ENCODE measurements around the gene ARRDC3. TPM values are rescaled to one million over a fixed set of nuclear protein-coding genes. Genes with fewer than 3 reads are reported as not detected.
"Not testable (repeated sequence)": the region's sequence is repeated elsewhere in the genome, so short reads cannot be mapped to it uniquely, and the experiment has no call there.

Gene ARRDC3
- total RNA-seq, 1 experiment from 2014 or later: 2.8 TPM

DNA sequence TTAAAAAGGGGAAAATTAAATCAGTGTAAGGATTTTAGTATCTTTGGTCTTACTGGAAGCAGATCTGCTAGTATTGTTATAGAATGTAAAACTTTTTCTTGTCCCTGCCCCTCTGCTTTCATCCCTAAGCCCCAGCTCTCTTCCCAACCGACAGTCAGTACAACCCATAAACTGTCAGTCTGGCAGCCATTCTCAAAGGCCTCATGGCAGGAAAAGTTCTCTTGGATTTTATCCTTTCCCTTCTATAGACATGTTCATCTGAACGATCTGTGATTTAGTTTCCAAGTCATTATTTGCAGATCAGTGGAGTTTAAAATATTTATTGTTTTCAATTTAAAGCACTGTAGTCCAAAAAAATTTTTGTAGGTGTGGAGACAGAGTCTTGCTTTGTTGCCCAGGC is 39.2 kb downstream of the ARRDC3 start:
- peaks cover 6 to 18% (median 14%) of the 10 kb centered on the region in 3 experiments for H3K36me3 Mint-ChIP-seq (ENCODE audit: insufficient read depth in 1 of 3, low read depth in 3 of 3)
- Histone ChIP-seq H3K18ac (ENCODE audit: insufficient read length, low read depth, low read length) (no peak overlapping the region), H3T11ph (ENCODE audit: low read length) (no peak overlapping the region), H2BK120ac (ENCODE audit: low read depth, low read length, poor library complexity, severe bottlenecking) (no peak overlapping the region), H2AK5ac (ENCODE audit: insufficient read length, low read length) (no peak overlapping the region), H3K4me2 (ENCODE audit: insufficient read depth, insufficient read length, low read length) (no peak overlapping the region), H3K9ac (ENCODE audit: extremely low read depth, insufficient read length, low read length) (no peak overlapping the region), H3K79me2 (ENCODE audit: insufficient read depth, low read length) (no peaks in the 10 kb centered on the region), H4K91ac (ENCODE audit: insufficient read length, low read depth, low read length) (no peak overlapping the region), H3K14ac (ENCODE audit: insufficient read depth, low read length) (no peak overlapping the region), H3K79me1 (ENCODE audit: insufficient read depth, low read depth, low read length, poor library complexity, severe bottlenecking) (no peaks in the 10 kb centered on the region), H3K23ac (ENCODE audit: insufficient read length, low read depth, low read length) (no peak overlapping the region), H2BK12ac (ENCODE audit: insufficient read length, low read depth, low read length) (no peak overlapping the region), H3K4me1 (ENCODE audit: insufficient read depth, low read length) (peaks cover 4% of the 10 kb centered on the region; the same call in 1 of the 2 replicates), H2BK5ac (ENCODE audit: insufficient read length, low read length) (no peak overlapping the region), H4K5ac (ENCODE audit: insufficient read length, low read depth, low read length) (no peak overlapping the region), H4K8ac (replicated peaks; ENCODE audit: insufficient read length, low read depth, low read length) (no peak overlapping the region), H2AFZ (ENCODE audit: low read length) (no peak overlapping the region), H3K4ac (ENCODE audit: low read depth, low read length) (no peak overlapping the region), H2BK20ac (ENCODE audit: low read depth, low read length, poor library complexity, severe bottlenecking) (no peak overlapping the region), H3K27ac (ENCODE audit: insufficient read length, low read depth, low read length) (no peak overlapping the region), H4K20me1 (ENCODE audit: control insufficient read depth, insufficient read depth, insufficient read length) (no peaks in the 10 kb centered on the region), H3K56ac (ENCODE audit: insufficient read length, low read depth, low read length) (no peak overlapping the region), H2BK15ac (ENCODE audit: low read depth, low read length) (no peak overlapping the region), H3K23me2 (ENCODE audit: insufficient read length, low read depth, low read length, poor library complexity, severe bottlenecking) (no peaks in the 10 kb centered on the region), H3K9me3 (ENCODE audit: control insufficient read depth, low read depth, low read length) (no peaks in the 10 kb centered on the region), H3K27me3 (ENCODE audit: insufficient read depth, low read length) (no peaks in the 10 kb centered on the region)
- no peak overlapping the region for H3K4me3 Mint-ChIP-seq
- TF ChIP-seq, protein P1, sequence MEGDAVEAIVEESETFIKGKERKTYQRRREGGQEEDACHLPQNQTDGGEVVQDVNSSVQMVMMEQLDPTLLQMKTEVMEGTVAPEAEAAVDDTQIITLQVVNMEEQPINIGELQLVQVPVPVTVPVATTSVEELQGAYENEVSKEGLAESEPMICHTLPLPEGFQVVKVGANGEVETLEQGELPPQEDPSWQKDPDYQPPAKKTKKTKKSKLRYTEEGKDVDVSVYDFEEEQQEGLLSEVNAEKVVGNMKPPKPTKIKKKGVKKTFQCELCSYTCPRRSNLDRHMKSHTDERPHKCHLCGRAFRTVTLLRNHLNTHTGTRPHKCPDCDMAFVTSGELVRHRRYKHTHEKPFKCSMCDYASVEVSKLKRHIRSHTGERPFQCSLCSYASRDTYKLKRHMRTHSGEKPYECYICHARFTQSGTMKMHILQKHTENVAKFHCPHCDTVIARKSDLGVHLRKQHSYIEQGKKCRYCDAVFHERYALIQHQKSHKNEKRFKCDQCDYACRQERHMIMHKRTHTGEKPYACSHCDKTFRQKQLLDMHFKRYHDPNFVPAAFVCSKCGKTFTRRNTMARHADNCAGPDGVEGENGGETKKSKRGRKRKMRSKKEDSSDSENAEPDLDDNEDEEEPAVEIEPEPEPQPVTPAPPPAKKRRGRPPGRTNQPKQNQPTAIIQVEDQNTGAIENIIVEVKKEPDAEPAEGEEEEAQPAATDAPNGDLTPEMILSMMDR (conservative IDR thresholded peaks at IDR 0.05): no peak
- no peaks in the 10 kb centered on the region for H3K27me3 Mint-ChIP-seq (ENCODE audit: low read depth)
- WGBS (ENCODE audit: extremely low coverage, insufficient read length, low lambda C conversion rate): no CpG with 5 or more reads among the region's 2 CpGs
- DNase-seq: no peak
- no peak overlapping the region for H3K27ac Mint-ChIP-seq
- peaks cover 19 to 21% of the 10 kb centered on the region in 2 experiments for H3K4me1 Mint-ChIP-seq
- peaks cover 16 to 26% of the 10 kb centered on the region in 2 experiments; a peak in 4 of 5 replicates for H3K9me3 Mint-ChIP-seq

DNA sequence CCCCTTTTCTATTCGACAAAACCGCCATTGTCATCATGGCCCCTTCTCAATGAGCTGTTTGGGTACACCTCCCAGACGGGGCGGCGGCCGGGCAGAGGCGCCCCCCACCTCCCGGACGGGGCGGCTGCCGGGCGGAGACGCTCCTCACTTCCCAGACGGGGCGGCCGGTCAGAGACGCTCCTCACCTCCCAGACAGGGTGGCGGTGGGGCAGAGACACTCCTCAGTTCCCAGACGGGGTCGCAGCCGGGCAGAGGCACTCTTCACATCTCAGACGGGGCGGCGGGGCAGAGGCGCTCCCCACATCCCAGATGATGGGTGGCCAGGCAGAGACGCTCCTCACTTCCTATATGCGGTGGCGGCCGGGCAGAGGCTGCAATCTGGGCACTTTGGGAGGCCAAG is 40.2 kb downstream of the ARRDC3 start:
- not testable (repeated sequence) for H2BK120ac ChIP-seq (ENCODE audit: low read depth, low read length, poor library complexity, severe bottlenecking); H3K27me3 Mint-ChIP-seq (ENCODE audit: low read depth); H3K27ac ChIP-seq (ENCODE audit: insufficient read length, low read depth, low read length); H4K20me1 ChIP-seq (ENCODE audit: control insufficient read depth, insufficient read depth, insufficient read length); H2BK20ac ChIP-seq (ENCODE audit: low read depth, low read length, poor library complexity, severe bottlenecking); H3K9ac ChIP-seq (ENCODE audit: extremely low read depth, insufficient read length, low read length); H3K79me1 ChIP-seq (ENCODE audit: insufficient read depth, low read depth, low read length, poor library complexity, severe bottlenecking); H3K23ac ChIP-seq (ENCODE audit: insufficient read length, low read depth, low read length); H3K9me3 ChIP-seq (ENCODE audit: control insufficient read depth, low read depth, low read length); H3K4me3 Mint-ChIP-seq; H2BK5ac ChIP-seq (ENCODE audit: insufficient read length, low read length); H3K56ac ChIP-seq (ENCODE audit: insufficient read length, low read depth, low read length); H3T11ph ChIP-seq (ENCODE audit: low read length); H3K18ac ChIP-seq (ENCODE audit: insufficient read length, low read depth, low read length); H4K91ac ChIP-seq (ENCODE audit: insufficient read length, low read depth, low read length); H2BK12ac ChIP-seq (ENCODE audit: insufficient read length, low read depth, low read length); H3K79me2 ChIP-seq (ENCODE audit: insufficient read depth, low read length); DNase-seq; H3K27ac Mint-ChIP-seq; H3K4ac ChIP-seq (ENCODE audit: low read depth, low read length); H3K27me3 ChIP-seq (ENCODE audit: insufficient read depth, low read length); H3K4me2 ChIP-seq (ENCODE audit: insufficient read depth, insufficient read length, low read length); H3K14ac ChIP-seq (ENCODE audit: insufficient read depth, low read length); H4K5ac ChIP-seq (ENCODE audit: insufficient read length, low read depth, low read length); H3K4me1 ChIP-seq (ENCODE audit: insufficient read depth, low read length); H4K8ac ChIP-seq (replicated peaks; ENCODE audit: insufficient read length, low read depth, low read length); H2AFZ ChIP-seq (ENCODE audit: low read length); H2AK5ac ChIP-seq (ENCODE audit: insufficient read length, low read length); H2BK15ac ChIP-seq (ENCODE audit: low read depth, low read length); H3K23me2 ChIP-seq (ENCODE audit: insufficient read length, low read depth, low read length, poor library complexity, severe bottlenecking)
- Mint-ChIP-seq H3K36me3 (ENCODE audit: insufficient read depth in 1 of 3, low read depth in 3 of 3) (peaks cover 6 to 12% (median 11%) of the 10 kb centered on the region in 3 experiments), H3K4me1 (peaks cover 23 to 24% of the 10 kb centered on the region in 2 experiments), H3K9me3 (peaks cover 10 to 19% of the 10 kb centered on the region in 2 experiments; a peak in 4 of 5 replicates)
- no CpG with 5 or more reads among the region's 29 CpGs for WGBS (ENCODE audit: extremely low coverage, insufficient read length, low lambda C conversion rate)

Data from H9 (cell line).